CD14-positive monocyte (primary cell): Measurements from ENCODE around the gene RNF20. TPM values are rescaled to one million over a fixed set of nuclear protein-coding genes. Genes with fewer than 3 reads are reported as not detected.
A peak's percentile ranks its signal among the peaks of the same experiment; 100 is the strongest.

ENCODE experiments used
- DNase-seq, 3 donors: peaks; one replicate each; pipeline ENCODE4 v3.0.0-alpha.2; 2011 to 2022
- H2AFZ ChIP-seq: 2 replicates; pipeline ENCODE4 v1.6.0; 2012; ENCODE audit warnings: mild to moderate bottlenecking, low read depth, low read length, inconsistent platforms; ENCODE audit not compliant: insufficient read depth, poor library complexity, severe bottlenecking
- H3K27ac ChIP-seq, 2 donors: 1 replicate in 1 of 2; 2 replicates in 1 of 2; pipeline ENCODE4 v1.5.1; 2012 to 2013; ENCODE audit warnings: low read length in 2 of 2, control low read depth in 1 of 2, inconsistent platforms in 1 of 2, low read depth in 1 of 2, mild to moderate bottlenecking in 1 of 2
- H3K27me3 ChIP-seq, 2 donors: one replicate each; pipeline versions ENCODE4 v1.6.0 to v1.6.1; 2011 to 2013; ENCODE audit warnings: low read length in 2 of 2; ENCODE audit not compliant: control insufficient read depth in 2 of 2, insufficient read depth in 2 of 2
- H3K36me3 ChIP-seq, 2 donors: replicated peaks in 1 of 2; 1 replicate in 1 of 2; 2 replicates in 1 of 2; pipeline versions ENCODE4 v1.5.1 to v1.6.1; 2012 to 2013; ENCODE audit warnings: low read length in 2 of 2, control low read depth in 1 of 2, inconsistent platforms in 1 of 2, mild to moderate bottlenecking in 1 of 2; ENCODE audit not compliant: insufficient read depth in 2 of 2, control insufficient read depth in 1 of 2
- H3K4me1 ChIP-seq, 2 donors: 1 replicate in 1 of 2; 2 replicates in 1 of 2; pipeline versions ENCODE4 v1.5.1 to v1.6.1; 2012 to 2013; ENCODE audit warnings: low read length in 2 of 2, control low read depth in 1 of 2, inconsistent platforms in 1 of 2, mild to moderate bottlenecking in 1 of 2, moderate library complexity in 1 of 2; ENCODE audit not compliant: insufficient read depth in 2 of 2, control insufficient read depth in 1 of 2
- H3K4me2 ChIP-seq: replicated peaks from 2 replicates; pipeline ENCODE3; 2012; ENCODE audit warnings: low read length, moderate library complexity, mild to moderate bottlenecking; ENCODE audit not compliant: poor library complexity, severe bottlenecking; ENCODE audit errors: extremely low read depth
- H3K4me3 ChIP-seq, 3 experiments: fragments of 200-600 bp in 1 of 3; sonication (generic) in 1 of 3; replicated peaks in 1 of 3; 1 replicate in 2 of 3; 2 replicates in 1 of 3; pipeline ENCODE4 v1.5.1; 2011 to 2013; ENCODE audit warnings: low read length in 3 of 3, mild to moderate bottlenecking in 3 of 3, control low read depth in 2 of 3, low read depth in 2 of 3, inconsistent platforms in 1 of 3, moderate library complexity in 1 of 3
- H3K79me2 ChIP-seq: 2 replicates; pipeline ENCODE4 v1.6.0; 2012; ENCODE audit warnings: mild to moderate bottlenecking, control low read depth, inconsistent platforms, low read length, moderate library complexity; ENCODE audit not compliant: insufficient read depth
- H3K9ac ChIP-seq: 2 replicates; pipeline ENCODE4 v1.6.0; 2017; ENCODE audit warnings: low read length, mild to moderate bottlenecking; ENCODE audit not compliant: insufficient read depth, poor library complexity, severe bottlenecking
- H3K9me3 ChIP-seq, 2 donors: replicated peaks in 1 of 2; 1 replicate in 1 of 2; 2 replicates in 1 of 2; pipeline versions ENCODE4 v1.5.1 to v1.6.1; 2012 to 2013; ENCODE audit warnings: low read length in 2 of 2, control low read depth in 1 of 2; ENCODE audit not compliant: control insufficient read depth in 1 of 2, insufficient read depth in 1 of 2
- H4K20me1 ChIP-seq: 2 replicates; pipeline ENCODE4 v1.6.0; 2012; ENCODE audit warnings: mild to moderate bottlenecking, low read length, control low read depth, moderate library complexity; ENCODE audit not compliant: insufficient read depth
- H3K27ac Mint-ChIP-seq, 7 donors: one replicate each; pipeline ENCODE4 v1.8.0; 2020; ENCODE audit warnings: mild to moderate bottlenecking in 7 of 7, mixed read lengths in 7 of 7, moderate library complexity in 6 of 7, inconsistent platforms in 2 of 7
- H3K27me3 Mint-ChIP-seq, 3 donors: one replicate each; pipeline ENCODE4 v1.8.0; 2021 to 2022; ENCODE audit warnings: low read depth in 3 of 3, mild to moderate bottlenecking in 3 of 3, mixed read lengths in 3 of 3, moderate library complexity in 3 of 3, inconsistent platforms in 1 of 3
- H3K36me3 Mint-ChIP-seq, 2 donors: one replicate each; pipeline ENCODE4 v1.8.0; 2020; ENCODE audit warnings: mixed read lengths in 2 of 2, inconsistent platforms in 1 of 2, mild to moderate bottlenecking in 1 of 2
- H3K4me1 Mint-ChIP-seq: one replicate; pipeline ENCODE4 v1.8.0; 2020; ENCODE audit warnings: mild to moderate bottlenecking, mixed read lengths
- H3K4me3 Mint-ChIP-seq, 2 donors: one replicate each; pipeline ENCODE4 v1.8.0; 2020; ENCODE audit warnings: mild to moderate bottlenecking in 2 of 2, mixed read lengths in 2 of 2, moderate library complexity in 1 of 2
- H3K9me3 Mint-ChIP-seq, 7 donors: one replicate each; pipeline ENCODE4 v1.8.0; 2020 to 2022; ENCODE audit warnings: mixed read lengths in 7 of 7, mild to moderate bottlenecking in 6 of 7, moderate library complexity in 6 of 7, inconsistent platforms in 2 of 7
- CTCF ChIP-seq: fragments of 200-600 bp; IDR thresholded peaks from one replicate; pipeline ENCODE4 v1.8.0; 2022; ENCODE audit warnings: antibody characterized with exemption, mild to moderate bottlenecking
- WGBS: methylation state at CpG from one replicate; pipeline ENCODE4 v1.1.5; 2013; ENCODE audit warnings: missing lambda C conversion rate; ENCODE audit not compliant: insufficient coverage; 5-methylcytosine and 5-hydroxymethylcytosine counted together
- intact Hi-C, 2 donors: fragments of 100-400 bp; cut with micrococcal nuclease; formaldehyde crosslinking; loops; one replicate each; pipeline versions ENCODE4 v1.15.0 to v1.15.1; 2023
- polyA plus RNA-seq, 3 donors: library from polyadenylated mRNA; depleted of rRNA in 1 of 3; unstranded in 2 of 3; stranded (reverse) in 1 of 3; fragments of 300-500 nt in 2 of 3; fragments of >200 nt in 1 of 3; fragmentation: Illumina TruSeq in 2 of 3; gene quantifications; 1 replicate in 2 of 3; 2 replicates in 1 of 3; pipeline ENCODE4 v1.2.3, GENCODE V29; 2012 to 2021

RNF20 gene
- polyA plus RNA-seq, 3 donors, result 7.2 to 35.2 (median 22.3) TPM

- no peak for TF ChIP-seq CTCF
- peak overlapping the region in 1 of 7 donors; percentile 13 for H3K27ac Mint-ChIP-seq
- Histone ChIP-seq H3K36me3 (peaks cover 42 to 82% of the 10 kb centered on the region in 2 donors), H4K20me1 (no peaks in the 10 kb centered on the region), H3K27ac (no peak overlapping the region), H3K4me2 (no peak overlapping the region), H3K4me3 (no peak overlapping the region), H2AFZ (no peak overlapping the region), H3K9ac (no peak overlapping the region), H3K9me3 (no peaks in the 10 kb centered on the region), H3K79me2 (no peaks in the 10 kb centered on the region), H3K4me1 (no peaks in the 10 kb centered on the region), H3K27me3 (no peaks in the 10 kb centered on the region)
- no peaks in the 10 kb centered on the region for H3K27me3 Mint-ChIP-seq
- 100% methylated on average over 3 of the region's 3 CpGs for WGBS
- H3K4me1 Mint-ChIP-seq, result no peaks in the 10 kb centered on the region
- no peak for DNase-seq
- no peak overlapping the region for H3K4me3 Mint-ChIP-seq
- H3K36me3 Mint-ChIP-seq, result peaks cover 64 to 75% of the 10 kb centered on the region in 2 donors
- intact Hi-C loops, result no loop called here
- peaks cover 0 to 3% (median 0%) of the 10 kb centered on the region in 7 donors for H3K9me3 Mint-ChIP-seq
Observed at GRCh38 chr9:101567725-101568350, 34.2 kb downstream of the RNF20 start.

GRCh38 chr9:101569741-101570501 lies 36.3 kb downstream of the RNF20 start:
- DNase-seq, result no peak
- Histone ChIP-seq H3K27me3 (no peaks in the 10 kb centered on the region), H3K4me1 (no peaks in the 10 kb centered on the region), H3K9ac (no peak overlapping the region), H3K4me3 (no peak overlapping the region), H4K20me1 (no peaks in the 10 kb centered on the region), H3K4me2 (no peak overlapping the region), H3K9me3 (no peaks in the 10 kb centered on the region), H3K79me2 (no peaks in the 10 kb centered on the region), H2AFZ (no peak overlapping the region), H3K27ac (no peak overlapping the region), H3K36me3 (peaks cover 29 to 61% of the 10 kb centered on the region in 2 donors)
- Mint-ChIP-seq H3K36me3 (peaks cover 59 to 63% of the 10 kb centered on the region in 2 donors), H3K27me3 (no peaks in the 10 kb centered on the region), H3K27ac (peak overlapping the region in 1 of 7 donors; percentile 11), H3K4me1 (no peaks in the 10 kb centered on the region), H3K4me3 (no peak overlapping the region), H3K9me3 (peaks cover 0 to 3% (median 0%) of the 10 kb centered on the region in 7 donors)
- 76% methylated on average over 3 of the region's 5 CpGs for WGBS
- TF ChIP-seq CTCF, result no peak
- intact Hi-C loops, result no loop called here
